ENCODE data around the gene PPIL6. TPM values are rescaled to one million over a fixed set of nuclear protein-coding genes. Genes with fewer than 3 reads are reported as not detected.

PPIL6 gene
- polyA plus RNA-seq, 1 donor (not counting 4 experiments of a cell fraction or from before 2014, with no cell fraction given) = 1.4 TPM

DNA sequence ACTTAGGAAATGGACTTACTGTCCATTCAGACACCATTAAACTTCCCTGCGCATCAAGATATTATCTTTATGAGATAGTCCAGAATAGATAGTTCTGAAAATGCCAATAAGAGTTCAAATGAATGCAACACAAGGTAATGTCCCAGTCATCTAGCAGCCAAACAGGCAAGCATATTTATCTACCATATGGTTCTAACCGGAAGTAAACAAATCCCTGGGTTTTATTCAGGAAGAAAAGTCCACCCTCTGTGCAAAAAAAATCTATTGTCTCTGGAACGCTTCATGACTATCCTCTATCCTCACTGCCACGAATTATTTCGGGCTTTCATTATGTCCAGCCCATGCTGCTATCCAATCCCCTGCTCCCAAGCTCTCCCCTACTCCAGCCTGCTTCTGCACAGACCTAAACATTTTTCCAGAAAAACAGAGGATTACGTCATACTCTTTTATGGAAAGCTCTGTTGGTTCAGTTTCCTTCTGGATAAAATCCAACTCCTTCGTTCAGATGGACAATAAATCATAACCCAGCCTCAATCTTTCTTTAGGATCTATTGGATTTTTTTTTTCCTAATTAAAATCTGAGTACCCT is 11.4 kb downstream of the PPIL6 start:
- Histone ChIP-seq H3K4me3 (ENCODE audit: control insufficient read depth in 2 of 3, extremely low read depth in 1 of 3, insufficient read depth in 2 of 3, low read depth in 1 of 3, low read length in 3 of 3) (no peak overlapping the region), H3K36me3 (ENCODE audit: control insufficient read depth in 2 of 2, extremely low read depth in 1 of 2, insufficient read depth in 2 of 2, low read length in 2 of 2) (no peaks in the 10 kb centered on the region), H3K9me3 (ENCODE audit: control insufficient read depth, low read depth, low read length) (no peaks in the 10 kb centered on the region), H3K9me1 (ENCODE audit: control insufficient read depth, extremely low read depth, insufficient read depth, low read length) (no peaks in the 10 kb centered on the region), H3K79me2 (ENCODE audit: control insufficient read depth, insufficient read depth, low read length) (no peaks in the 10 kb centered on the region), H2AFZ (ENCODE audit: control insufficient read depth, low read length) (no peak overlapping the region), H3K4me2 (ENCODE audit: control insufficient read depth, extremely low read depth, insufficient read depth, low read depth, low read length) (no peak overlapping the region), H3K9ac (ENCODE audit: control insufficient read depth, extremely low read depth, insufficient read depth, low read length) (no peak overlapping the region), H3K27ac (ENCODE audit: control insufficient read depth, insufficient read depth, low read length) (no peak overlapping the region), H3K27me3 (ENCODE audit: control insufficient read depth, extremely low read depth, insufficient read depth, low read length) (no peaks in the 10 kb centered on the region), H4K20me1 (ENCODE audit: control insufficient read depth, extremely low read depth, insufficient read depth, low read length) (no peaks in the 10 kb centered on the region), H3K4me1 (ENCODE audit: control insufficient read depth, extremely low read depth, insufficient read depth, low read length) (peaks cover 19% of the 10 kb centered on the region)
- DNase-seq (ENCODE audit: low read depth, low spot score) (no peak), FAIRE-seq (no peak)
- TF ChIP-seq, protein P1, sequence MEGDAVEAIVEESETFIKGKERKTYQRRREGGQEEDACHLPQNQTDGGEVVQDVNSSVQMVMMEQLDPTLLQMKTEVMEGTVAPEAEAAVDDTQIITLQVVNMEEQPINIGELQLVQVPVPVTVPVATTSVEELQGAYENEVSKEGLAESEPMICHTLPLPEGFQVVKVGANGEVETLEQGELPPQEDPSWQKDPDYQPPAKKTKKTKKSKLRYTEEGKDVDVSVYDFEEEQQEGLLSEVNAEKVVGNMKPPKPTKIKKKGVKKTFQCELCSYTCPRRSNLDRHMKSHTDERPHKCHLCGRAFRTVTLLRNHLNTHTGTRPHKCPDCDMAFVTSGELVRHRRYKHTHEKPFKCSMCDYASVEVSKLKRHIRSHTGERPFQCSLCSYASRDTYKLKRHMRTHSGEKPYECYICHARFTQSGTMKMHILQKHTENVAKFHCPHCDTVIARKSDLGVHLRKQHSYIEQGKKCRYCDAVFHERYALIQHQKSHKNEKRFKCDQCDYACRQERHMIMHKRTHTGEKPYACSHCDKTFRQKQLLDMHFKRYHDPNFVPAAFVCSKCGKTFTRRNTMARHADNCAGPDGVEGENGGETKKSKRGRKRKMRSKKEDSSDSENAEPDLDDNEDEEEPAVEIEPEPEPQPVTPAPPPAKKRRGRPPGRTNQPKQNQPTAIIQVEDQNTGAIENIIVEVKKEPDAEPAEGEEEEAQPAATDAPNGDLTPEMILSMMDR (optimal IDR thresholded peaks at IDR 0.05 in 1 of 3, IDR thresholded peaks at IDR 0.05 in 1 of 3, conservative IDR thresholded peaks at IDR 0.05 in 1 of 3; ENCODE audit: extremely low read depth in 1 of 3, insufficient read depth in 2 of 3, low read length in 3 of 3) = no peak
- no peak for TF ChIP-seq EZH2 (IDR thresholded peaks at IDR 0.05; ENCODE audit: low read length)
- dilution Hi-C loops (cut with MboI; ENCODE audit: extremely low pct_ligation_motif_present, low sequenced_read_pairs) = no loop called here

DNA sequence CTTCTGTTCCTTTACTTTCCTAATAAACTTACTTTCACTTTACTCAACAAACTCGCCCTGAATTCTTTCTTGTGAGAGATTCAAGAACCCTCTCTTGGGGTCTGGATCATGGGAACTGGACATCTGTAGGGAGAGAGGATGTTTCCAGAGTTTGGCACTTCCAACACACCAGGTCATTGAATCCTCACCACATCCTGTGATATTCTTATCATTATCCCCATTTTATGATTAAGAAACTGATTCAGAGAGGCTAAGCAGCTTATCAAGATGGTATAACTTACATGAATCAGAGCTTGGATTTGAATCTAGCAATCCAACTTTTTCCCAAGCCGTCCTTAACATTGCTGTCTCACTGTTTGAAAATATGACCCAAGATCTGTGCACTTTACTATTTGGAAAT is 15.5 kb downstream of the PPIL6 start:
- FAIRE-seq (no peak), DNase-seq (ENCODE audit: low read depth, low spot score) (peak; percentile 35)
- H4K20me1 ChIP-seq (ENCODE audit: control insufficient read depth, extremely low read depth, insufficient read depth, low read length) = no peaks in the 10 kb centered on the region
- dilution Hi-C loops (cut with MboI; ENCODE audit: extremely low pct_ligation_motif_present, low sequenced_read_pairs) = no loop called here
- no peaks in the 10 kb centered on the region for H3K27me3 ChIP-seq (ENCODE audit: control insufficient read depth, extremely low read depth, insufficient read depth, low read length)
- TF ChIP-seq EZH2 (IDR thresholded peaks at IDR 0.05; ENCODE audit: low read length) = no peak
- peak overlapping the region; percentile 7 for H3K4me2 ChIP-seq (ENCODE audit: control insufficient read depth, extremely low read depth, insufficient read depth, low read depth, low read length)
- peak overlapping the region; percentile 4 for H2AFZ ChIP-seq (ENCODE audit: control insufficient read depth, low read length)
- H3K9me3 ChIP-seq (ENCODE audit: control insufficient read depth, low read depth, low read length) = no peaks in the 10 kb centered on the region
- peak overlapping the region; percentile 48 for H3K27ac ChIP-seq (ENCODE audit: control insufficient read depth, insufficient read depth, low read length)
- H3K9ac ChIP-seq (ENCODE audit: control insufficient read depth, extremely low read depth, insufficient read depth, low read length) = no peak overlapping the region
- no peaks in the 10 kb centered on the region for H3K79me2 ChIP-seq (ENCODE audit: control insufficient read depth, insufficient read depth, low read length)
- H3K9me1 ChIP-seq (ENCODE audit: control insufficient read depth, extremely low read depth, insufficient read depth, low read length) = no peaks in the 10 kb centered on the region
- peaks cover 24% of the 10 kb centered on the region for H3K4me1 ChIP-seq (ENCODE audit: control insufficient read depth, extremely low read depth, insufficient read depth, low read length)
- no peak overlapping the region for H3K4me3 ChIP-seq (ENCODE audit: control insufficient read depth in 2 of 3, extremely low read depth in 1 of 3, insufficient read depth in 2 of 3, low read depth in 1 of 3, low read length in 3 of 3)
- no peaks in the 10 kb centered on the region for H3K36me3 ChIP-seq (ENCODE audit: control insufficient read depth in 2 of 2, extremely low read depth in 1 of 2, insufficient read depth in 2 of 2, low read length in 2 of 2)

DNA sequence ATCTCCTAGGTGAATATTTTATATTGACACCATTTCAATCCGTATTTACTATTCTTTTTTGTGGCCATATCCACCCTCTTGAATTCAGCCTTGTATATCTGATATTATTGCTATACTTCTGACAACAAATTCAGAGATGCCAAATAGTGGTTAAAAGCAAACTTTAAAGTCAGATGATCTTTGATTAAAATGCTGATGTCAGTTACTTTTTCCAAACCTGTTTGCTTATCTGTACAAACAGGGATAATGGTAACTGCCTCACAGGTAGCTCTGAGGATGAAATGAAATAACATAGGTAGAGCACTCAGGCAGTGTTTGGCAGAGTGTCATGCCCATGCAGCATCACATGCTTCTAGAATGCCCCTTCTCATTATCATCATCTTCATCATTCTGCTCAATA is 19.2 kb downstream of the PPIL6 start:
- no peak for TF ChIP-seq EZH2 (IDR thresholded peaks at IDR 0.05; ENCODE audit: low read length)
- TF ChIP-seq, protein P1 (optimal IDR thresholded peaks at IDR 0.05 in 1 of 3, IDR thresholded peaks at IDR 0.05 in 1 of 3, conservative IDR thresholded peaks at IDR 0.05 in 1 of 3; ENCODE audit: extremely low read depth in 1 of 3, insufficient read depth in 2 of 3, low read length in 3 of 3) = no peak
- H3K27me3 ChIP-seq (ENCODE audit: control insufficient read depth, extremely low read depth, insufficient read depth, low read length) = no peaks in the 10 kb centered on the region
- H3K9me3 ChIP-seq (ENCODE audit: control insufficient read depth, low read depth, low read length) = no peaks in the 10 kb centered on the region
- FAIRE-seq = no peak
- H2AFZ ChIP-seq (ENCODE audit: control insufficient read depth, low read length) = no peak overlapping the region
- no peaks in the 10 kb centered on the region for H3K36me3 ChIP-seq (ENCODE audit: control insufficient read depth in 2 of 2, extremely low read depth in 1 of 2, insufficient read depth in 2 of 2, low read length in 2 of 2)
- DNase-seq (ENCODE audit: low read depth, low spot score) = no peak
- no peaks in the 10 kb centered on the region for H4K20me1 ChIP-seq (ENCODE audit: control insufficient read depth, extremely low read depth, insufficient read depth, low read length)
- no peaks in the 10 kb centered on the region for H3K9me1 ChIP-seq (ENCODE audit: control insufficient read depth, extremely low read depth, insufficient read depth, low read length)
- H3K79me2 ChIP-seq (ENCODE audit: control insufficient read depth, insufficient read depth, low read length) = no peaks in the 10 kb centered on the region
- dilution Hi-C loops (cut with MboI; ENCODE audit: extremely low pct_ligation_motif_present, low sequenced_read_pairs) = no loop called here
- H3K9ac ChIP-seq (ENCODE audit: control insufficient read depth, extremely low read depth, insufficient read depth, low read length) = no peak overlapping the region
- H3K4me1 ChIP-seq (ENCODE audit: control insufficient read depth, extremely low read depth, insufficient read depth, low read length) = peaks cover 21% of the 10 kb centered on the region
- no peak overlapping the region for H3K4me2 ChIP-seq (ENCODE audit: control insufficient read depth, extremely low read depth, insufficient read depth, low read depth, low read length)
- H3K4me3 ChIP-seq (ENCODE audit: control insufficient read depth in 2 of 3, extremely low read depth in 1 of 3, insufficient read depth in 2 of 3, low read depth in 1 of 3, low read length in 3 of 3) = no peak overlapping the region
- H3K27ac ChIP-seq (ENCODE audit: control insufficient read depth, insufficient read depth, low read length) = no peak overlapping the region
